Measurements from ENCODE around the gene CTNNA3.

DNA sequence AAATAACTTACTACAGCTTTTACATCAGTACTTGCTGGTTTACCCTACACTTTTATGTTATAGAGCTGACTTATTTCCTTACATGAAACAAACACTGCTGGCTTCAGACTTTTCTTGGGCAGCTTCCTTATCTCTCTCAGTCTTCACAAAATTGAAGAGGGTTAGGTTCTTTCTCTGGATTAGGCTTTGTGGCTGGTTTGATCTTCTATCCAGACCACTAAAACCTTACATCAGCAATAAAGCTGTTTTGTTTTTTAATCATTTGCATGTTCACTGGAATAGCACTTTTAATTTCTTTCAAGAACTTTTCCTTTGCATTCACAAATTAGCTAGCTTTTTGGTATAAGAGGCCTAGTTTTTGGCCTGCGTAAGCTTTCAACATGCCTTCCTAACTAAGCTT, 551.5 kb downstream of the CTNNA3 start:
- TF ChIP-seq, protein P1, sequence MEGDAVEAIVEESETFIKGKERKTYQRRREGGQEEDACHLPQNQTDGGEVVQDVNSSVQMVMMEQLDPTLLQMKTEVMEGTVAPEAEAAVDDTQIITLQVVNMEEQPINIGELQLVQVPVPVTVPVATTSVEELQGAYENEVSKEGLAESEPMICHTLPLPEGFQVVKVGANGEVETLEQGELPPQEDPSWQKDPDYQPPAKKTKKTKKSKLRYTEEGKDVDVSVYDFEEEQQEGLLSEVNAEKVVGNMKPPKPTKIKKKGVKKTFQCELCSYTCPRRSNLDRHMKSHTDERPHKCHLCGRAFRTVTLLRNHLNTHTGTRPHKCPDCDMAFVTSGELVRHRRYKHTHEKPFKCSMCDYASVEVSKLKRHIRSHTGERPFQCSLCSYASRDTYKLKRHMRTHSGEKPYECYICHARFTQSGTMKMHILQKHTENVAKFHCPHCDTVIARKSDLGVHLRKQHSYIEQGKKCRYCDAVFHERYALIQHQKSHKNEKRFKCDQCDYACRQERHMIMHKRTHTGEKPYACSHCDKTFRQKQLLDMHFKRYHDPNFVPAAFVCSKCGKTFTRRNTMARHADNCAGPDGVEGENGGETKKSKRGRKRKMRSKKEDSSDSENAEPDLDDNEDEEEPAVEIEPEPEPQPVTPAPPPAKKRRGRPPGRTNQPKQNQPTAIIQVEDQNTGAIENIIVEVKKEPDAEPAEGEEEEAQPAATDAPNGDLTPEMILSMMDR (conservative IDR thresholded peaks at IDR 0.05; ENCODE audit: low read length) = no peak
- no peak for TF ChIP-seq EZH2phosphoT487 (IDR thresholded peaks at IDR 0.05; ENCODE audit: borderline replicate concordance)
